ENCODE results near the gene RHBDD1.

DNA sequence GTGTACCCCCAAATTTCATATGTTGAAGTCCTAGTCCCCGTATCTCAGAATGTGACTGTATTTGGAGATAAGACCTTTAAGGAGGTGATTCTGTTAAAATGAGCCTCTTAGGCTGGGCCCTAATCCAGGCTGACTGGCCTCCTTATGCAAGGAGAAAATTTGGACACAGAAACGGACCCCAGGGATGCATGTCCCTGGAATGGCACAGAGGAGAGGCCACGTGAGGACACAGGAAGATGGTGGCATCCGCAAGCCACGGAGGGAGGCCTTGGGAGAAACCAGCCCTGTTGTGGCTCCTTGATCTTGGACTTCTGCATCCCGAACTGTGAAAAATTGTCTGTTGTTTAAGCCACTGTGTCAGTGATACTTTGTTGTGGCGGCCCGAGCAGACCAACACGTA is 177.5 kb downstream of the RHBDD1 start:
- TF ChIP-seq EZH2 (IDR thresholded peaks at IDR 0.05; ENCODE audit: insufficient read depth, poor library complexity, severe bottlenecking), result no peak
- TF ChIP-seq EZH2phosphoT487 (IDR thresholded peaks at IDR 0.05; ENCODE audit: insufficient read depth, low read depth), result no peak

Measured in GM23248 (cell line).